Loucy (cell line): ENCODE measurements around the gene HOXD13.

Experiments used
- EZH2phosphoT487 ChIP-seq: fragments of 200-600 bp; IDR thresholded peaks from 2 replicates; pipeline ENCODE4 v1.6.1; 2018; ENCODE audit warnings: antibody characterized with exemption, mild to moderate bottlenecking, moderate library complexity, borderline replicate concordance
- TF ChIP-seq, protein P1 (sequence below): fragments of 200-600 bp; sonication (generic); conservative IDR thresholded peaks from 2 replicates; pipeline ENCODE4 v1.5.1; 2014; ENCODE audit warnings: mild to moderate bottlenecking, antibody characterized with exemption, low read length

DNA sequence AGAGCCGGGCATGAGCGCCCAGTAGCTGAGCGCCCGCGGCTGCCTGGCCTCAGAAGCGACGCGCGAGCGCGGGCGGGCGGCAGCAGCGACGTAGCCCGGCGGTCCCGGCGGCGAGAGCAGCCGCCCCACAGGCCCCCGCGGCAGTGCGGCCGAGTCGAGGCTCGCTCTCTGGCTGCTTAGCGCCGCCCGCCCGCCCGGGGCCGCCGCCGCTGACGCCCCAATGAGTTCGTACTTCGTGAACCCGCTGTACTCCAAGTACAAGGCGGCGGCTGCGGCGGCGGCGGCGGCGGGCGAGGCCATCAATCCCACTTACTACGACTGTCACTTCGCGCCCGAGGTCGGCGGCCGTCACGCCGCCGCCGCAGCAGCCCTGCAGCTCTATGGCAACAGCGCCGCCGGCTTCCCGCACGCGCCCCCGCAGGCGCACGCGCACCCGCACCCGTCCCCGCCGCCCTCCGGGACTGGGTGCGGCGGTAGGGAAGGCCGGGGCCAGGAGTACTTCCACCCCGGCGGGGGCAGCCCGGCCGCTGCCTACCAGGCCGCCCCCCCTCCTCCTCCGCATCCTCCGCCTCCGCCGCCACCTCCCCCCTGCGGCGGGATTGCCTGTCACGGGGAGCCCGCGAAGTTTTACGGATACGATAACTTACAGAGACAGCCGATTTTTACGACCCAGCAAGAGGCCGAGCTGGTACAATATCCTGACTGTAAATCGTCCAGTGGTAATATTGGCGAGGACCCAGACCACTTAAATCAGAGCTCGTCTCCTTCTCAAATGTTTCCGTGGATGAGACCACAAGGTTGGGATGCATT is 37.8 kb downstream of the HOXD13 start:
- TF ChIP-seq, protein P1, sequence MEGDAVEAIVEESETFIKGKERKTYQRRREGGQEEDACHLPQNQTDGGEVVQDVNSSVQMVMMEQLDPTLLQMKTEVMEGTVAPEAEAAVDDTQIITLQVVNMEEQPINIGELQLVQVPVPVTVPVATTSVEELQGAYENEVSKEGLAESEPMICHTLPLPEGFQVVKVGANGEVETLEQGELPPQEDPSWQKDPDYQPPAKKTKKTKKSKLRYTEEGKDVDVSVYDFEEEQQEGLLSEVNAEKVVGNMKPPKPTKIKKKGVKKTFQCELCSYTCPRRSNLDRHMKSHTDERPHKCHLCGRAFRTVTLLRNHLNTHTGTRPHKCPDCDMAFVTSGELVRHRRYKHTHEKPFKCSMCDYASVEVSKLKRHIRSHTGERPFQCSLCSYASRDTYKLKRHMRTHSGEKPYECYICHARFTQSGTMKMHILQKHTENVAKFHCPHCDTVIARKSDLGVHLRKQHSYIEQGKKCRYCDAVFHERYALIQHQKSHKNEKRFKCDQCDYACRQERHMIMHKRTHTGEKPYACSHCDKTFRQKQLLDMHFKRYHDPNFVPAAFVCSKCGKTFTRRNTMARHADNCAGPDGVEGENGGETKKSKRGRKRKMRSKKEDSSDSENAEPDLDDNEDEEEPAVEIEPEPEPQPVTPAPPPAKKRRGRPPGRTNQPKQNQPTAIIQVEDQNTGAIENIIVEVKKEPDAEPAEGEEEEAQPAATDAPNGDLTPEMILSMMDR = no peak
- TF ChIP-seq EZH2phosphoT487 = no peak
